Left colon (tissue), 2 donors: ENCODE data around the gene DLGAP1. TPM values are rescaled to one million over a fixed set of nuclear protein-coding genes. Genes with fewer than 3 reads are reported as not detected.
A peak's percentile ranks its signal among the peaks of the same experiment; 100 is the strongest.
"Not testable (repeated sequence)": the region's sequence is repeated elsewhere in the genome, so short reads cannot be mapped to it uniquely, and the experiment has no call there.

Experiments used
- ATAC-seq: fragments of 200-7000 bp; cut with Tn5 transposase; one replicate; pipeline ENCODE4 v1.9.1; 2020; ENCODE audit warnings: mild to moderate bottlenecking, moderate library complexity
- DNase-seq, 2 donors: peaks; one replicate each; pipeline ENCODE4 v3.0.0-alpha.2; 2020
- intact Hi-C, 2 donors: fragments of 100-400 bp; cut with DNase I in 1 of 2; cut with micrococcal nuclease in 1 of 2; formaldehyde crosslinking; loops; one replicate each; pipeline versions ENCODE4 v1.11.2 to v1.14.0; 2022; cut with DNase I, micrococcal nuclease
- total RNA-seq, 2 donors: library from RNA; stranded (reverse); fragmentation: NEBNext Ultra II Directional; extraction: Animal tissue kit (Norgen Biotek cat#: 25700); gene quantifications; one replicate each; pipeline ENCODE4 v1.2.1, GENCODE V29; 2021
- donor health status: DM: no; HTN: no; CAD: no.
- donor health status: DM: yes; HTN: yes; CAD: no.

The DLGAP1 gene
- total RNA-seq, 2 donors from 2014 or later: 0.95 to 2.2 TPM

DNA sequence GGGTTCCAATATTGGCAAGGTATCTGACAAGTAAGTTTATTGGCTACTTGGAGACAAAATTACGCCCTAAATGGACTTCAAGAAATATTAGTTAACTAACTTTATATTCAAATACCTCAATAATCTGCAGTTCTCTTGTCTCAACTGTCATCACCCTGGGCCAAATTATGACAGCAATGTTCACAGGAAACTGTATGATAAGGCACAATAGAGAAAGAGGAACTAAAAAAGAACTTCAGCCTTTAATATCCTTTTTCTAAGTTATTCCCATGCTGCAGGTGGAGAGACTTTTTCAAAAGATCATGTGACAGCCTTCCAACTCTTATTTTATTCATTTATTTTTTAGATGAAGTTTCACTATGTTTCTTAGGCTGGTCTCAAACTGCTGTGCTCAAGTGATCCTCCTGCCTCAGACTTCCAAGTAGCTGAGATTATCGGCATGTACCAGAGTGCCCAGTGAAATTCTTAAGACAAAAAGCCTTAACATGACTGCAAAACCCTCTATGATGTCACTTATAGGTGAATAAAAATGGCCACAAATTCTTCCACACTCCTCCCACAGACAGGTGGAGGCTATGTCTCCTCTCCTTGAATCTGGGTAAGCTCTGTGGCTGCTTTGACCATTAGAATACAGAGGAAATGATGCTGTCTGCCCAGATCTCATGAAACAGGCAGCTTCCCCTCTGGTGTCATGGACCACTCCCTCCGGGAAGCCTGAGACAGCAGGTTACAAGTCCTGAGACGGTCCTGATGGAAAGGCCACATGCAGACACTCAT lies 794.2 kb downstream of the DLGAP1 start:
- intact Hi-C loops: loop anchor here (10.0 kb wide), 2 partner anchors 206 to 376 kb away; partner anchors contain the start of gene TGIF1 (in 1 of the 2)
- no peak for ATAC-seq
- DNase-seq: peak in 1 of 2 donors; percentile 44

GRCh38 chr18:3658529-3658928 lies 796.6 kb downstream of the DLGAP1 start:
- DNase-seq (no peak), ATAC-seq (no peak)
- intact Hi-C loops: no loop called here

DNA sequence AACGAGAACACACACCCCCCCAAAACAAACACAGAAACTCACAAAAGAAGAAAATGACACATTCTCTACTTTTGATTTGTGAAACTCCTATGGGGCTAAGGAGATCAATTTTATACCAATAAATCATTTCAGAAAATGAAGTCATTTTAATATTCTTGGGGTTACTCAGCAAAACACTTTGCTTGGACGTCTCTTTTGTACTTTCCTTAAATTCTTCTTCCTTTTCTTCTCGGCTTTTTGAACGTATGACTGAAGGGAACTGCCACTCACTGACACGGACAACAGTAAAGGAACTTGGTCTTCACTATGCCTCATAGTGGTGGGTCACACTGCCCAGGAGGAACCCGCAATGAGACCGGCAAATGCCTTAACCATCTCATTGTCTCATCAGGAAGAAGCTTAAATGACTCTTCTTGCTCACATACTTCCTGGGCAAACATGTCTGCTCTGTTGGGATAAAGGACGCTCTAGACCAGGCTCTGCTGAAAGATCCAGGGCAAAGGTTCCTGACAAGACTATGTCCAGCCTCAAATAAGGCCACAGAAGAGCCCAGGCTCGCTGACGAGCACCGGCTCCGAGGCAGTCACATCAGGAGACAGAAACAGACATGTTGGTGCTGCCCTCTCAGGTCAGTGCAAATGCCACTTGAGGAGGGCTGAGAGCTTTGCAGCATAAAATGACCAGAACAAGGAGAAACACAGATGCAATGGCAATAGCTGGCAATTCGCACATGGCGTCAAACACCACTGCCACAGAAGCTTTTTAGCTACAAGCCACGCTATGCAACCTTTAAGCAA lies 799.7 kb downstream of the DLGAP1 start:
- peak in 1 of 2 donors; percentile 27 for DNase-seq
- intact Hi-C loops: no loop called here
- ATAC-seq: peak; percentile 46

DNA sequence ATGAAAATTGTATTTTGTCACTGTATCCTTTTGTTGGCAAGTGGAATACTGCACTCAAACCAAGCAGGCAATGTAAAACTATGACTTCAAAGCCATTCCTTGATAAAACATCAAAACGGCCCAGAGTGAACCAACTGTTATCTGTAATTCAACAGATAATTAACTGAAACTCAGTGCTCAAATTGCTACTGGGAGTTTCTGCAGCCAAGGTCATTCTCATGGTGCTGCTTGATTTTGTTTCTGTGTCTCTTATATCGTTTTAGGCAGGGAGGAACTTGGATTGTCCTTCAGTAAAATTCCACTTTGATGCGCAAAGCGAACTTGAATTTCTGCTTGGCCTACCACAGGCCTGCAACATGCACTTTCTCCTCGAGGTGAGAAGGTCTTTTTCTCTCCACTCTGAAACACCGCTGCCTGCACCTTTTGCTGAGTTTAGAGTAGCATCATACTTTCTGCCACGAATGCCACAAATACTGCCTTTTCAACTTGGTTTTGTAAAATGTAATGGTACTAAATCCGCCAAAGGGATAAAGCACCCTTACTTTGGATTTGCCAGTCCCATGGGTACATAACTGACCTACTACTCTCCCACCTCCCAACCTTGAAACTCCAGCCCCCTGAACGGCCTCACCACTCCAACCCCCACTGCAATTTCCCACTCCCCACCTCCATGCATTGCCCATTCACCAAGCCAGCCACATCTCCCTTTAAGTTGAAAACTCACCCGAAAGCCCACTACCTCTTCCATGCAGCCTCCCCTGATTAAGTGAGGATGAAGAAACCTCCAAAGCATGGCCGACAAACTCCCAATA lies 800.5 kb downstream of the DLGAP1 start:
- intact Hi-C loops: no loop called here
- ATAC-seq (no peak), DNase-seq (no peak)

DNA sequence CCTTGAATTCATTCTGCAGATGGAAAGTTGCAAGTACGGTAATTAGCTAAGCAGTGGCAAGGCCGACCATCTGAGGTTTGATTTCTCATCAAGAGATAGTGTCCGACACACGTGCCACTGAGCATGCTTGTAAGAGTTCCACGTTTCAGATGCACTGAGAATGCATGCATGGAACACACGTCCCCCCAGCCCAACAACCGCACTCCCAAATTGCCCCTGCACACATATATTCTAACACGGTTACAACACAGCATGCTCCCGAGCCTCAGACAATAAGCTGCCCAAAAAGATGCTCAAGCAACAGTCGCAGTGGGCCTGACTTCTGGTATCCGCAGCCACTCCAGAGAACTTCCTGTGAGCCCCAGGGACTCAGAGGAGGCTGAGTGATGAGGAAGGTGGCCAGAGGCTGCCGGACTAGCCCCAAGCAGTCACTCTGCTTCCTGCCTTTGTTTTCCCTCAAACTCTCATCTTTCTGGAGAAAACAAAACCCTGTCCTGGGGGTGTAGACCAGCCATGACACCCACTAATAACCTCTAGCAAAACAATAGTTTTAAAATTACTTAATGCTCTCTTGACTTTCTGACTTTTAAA lies 801.2 kb downstream of the DLGAP1 start:
- DNase-seq (no peak), ATAC-seq (no peak)
- intact Hi-C loops: no loop called here

DNA sequence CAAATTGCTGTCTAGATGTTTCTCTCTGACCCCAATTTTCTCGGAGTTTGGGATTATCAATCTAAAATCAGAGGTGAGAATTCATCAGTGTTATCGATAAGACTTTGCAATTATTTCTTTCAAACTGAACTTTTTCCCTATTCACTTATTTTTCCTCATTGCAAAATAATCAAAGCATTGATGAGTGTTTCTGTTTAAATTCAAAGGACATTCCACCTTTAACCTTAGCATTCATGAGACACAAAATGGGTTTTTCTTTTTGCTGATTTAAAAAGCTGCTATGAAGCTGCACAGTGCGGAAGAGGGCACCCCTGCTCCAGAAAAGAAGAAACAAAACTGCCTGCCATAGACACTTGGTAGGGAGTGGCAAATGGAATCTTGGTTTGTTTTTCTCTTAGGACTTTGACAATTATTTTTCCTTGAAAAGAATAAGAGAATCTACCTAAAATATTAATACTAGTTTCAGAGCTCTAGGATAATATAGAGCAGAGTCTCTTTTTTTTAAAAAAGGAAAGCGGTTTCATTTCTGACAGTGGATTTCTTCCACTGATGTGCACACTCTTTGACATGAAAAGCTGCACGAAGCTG lies 801.8 kb downstream of the DLGAP1 start:
- DNase-seq: no peak
- intact Hi-C loops: no loop called here
- ATAC-seq: no peak

- intact Hi-C loops: no loop called here
- DNase-seq: peak; percentile 33 to 60
- peak; percentile 84 for ATAC-seq
These were observed 802.5 kb downstream of the DLGAP1 start for GRCh38 chr18:3652380-3653262.

DNA sequence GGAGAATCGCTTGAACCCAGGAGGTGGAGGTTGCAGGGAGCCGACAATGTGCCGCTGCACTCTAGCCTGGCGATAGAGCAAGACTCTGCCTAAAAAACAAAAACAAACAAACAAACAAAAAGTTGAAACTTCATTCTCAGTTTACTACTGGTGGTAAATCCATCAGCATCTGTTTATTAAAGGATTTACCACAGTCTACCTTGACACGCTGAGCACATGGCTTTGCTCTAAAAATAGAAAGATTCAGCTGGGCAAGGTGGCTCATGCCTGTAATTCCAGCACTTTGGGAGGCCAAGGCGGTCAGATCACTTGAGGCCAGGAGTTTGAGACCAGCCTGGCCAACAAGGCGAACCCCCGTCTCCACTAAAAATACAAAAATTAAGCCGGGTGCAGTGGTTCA lies 803.8 kb downstream of the DLGAP1 start:
- intact Hi-C loops: no loop called here
- no peak for ATAC-seq
- DNase-seq: no peak

DNA sequence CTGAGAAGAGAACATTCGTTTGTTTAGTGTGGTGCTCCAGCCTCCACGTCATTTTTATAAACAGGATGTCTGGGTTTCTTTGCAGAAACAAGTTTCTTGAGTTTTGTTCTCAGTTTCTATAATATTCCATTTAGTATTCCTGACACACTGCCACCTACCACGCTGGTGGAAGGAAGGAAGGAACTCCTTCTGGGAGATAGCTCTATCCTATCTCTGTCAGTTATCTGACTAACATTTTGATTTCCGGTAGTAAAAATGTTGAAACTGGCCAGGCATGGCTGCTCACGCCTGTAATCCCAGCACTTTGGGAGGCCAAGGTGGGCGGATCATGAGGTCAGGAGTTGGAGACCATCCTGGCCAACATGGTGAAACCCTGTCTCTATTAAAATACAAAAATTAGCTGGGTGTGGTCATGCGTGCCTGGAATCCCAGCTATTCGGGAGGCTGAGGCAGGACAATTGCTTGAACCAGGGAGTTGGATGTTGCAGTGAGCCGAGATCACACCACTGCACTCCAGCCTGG lies 804.5 kb downstream of the DLGAP1 start:
- ATAC-seq, intact Hi-C loops, DNase-seq: not testable (repeated sequence)

DNA sequence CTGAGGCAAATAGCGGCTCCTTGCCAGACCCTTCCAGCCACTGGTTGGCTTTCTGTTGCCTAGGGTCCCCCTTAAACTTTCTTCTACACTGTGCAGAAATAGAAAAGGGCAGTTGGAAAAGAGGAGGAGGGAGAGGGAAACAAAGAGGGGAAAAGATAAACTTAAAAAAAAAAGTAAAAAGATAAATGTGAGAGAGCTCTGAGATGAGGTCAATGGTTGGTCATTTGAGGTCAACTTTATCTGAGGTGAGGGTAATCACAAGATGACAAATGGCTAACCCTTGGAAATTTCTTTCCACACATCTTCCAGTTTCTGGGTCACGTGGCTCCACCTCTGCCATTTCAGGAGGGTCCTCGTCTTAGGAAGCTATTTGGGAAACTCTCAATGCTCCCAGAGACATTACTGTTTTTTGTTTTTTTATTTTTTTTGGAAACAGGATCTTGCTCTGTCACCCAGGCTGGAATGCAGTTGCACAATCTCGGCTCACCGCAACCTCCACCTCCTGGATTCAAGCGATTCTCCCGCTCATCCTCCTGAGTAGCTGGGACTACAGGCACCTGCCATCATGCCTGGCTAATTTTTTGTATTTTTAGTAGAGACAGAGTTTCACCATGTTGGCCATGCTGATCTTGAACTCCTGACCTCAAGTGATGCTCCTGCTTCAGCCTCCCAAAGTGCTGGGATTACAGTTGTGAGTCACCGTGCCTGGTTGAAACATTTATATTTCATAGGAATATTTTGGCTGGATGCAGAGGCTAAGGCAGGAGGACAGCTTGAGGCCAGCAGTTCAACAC lies 805.3 kb downstream of the DLGAP1 start:
- intact Hi-C loops: no loop called here
- ATAC-seq (no peak), DNase-seq (no peak)

DNA sequence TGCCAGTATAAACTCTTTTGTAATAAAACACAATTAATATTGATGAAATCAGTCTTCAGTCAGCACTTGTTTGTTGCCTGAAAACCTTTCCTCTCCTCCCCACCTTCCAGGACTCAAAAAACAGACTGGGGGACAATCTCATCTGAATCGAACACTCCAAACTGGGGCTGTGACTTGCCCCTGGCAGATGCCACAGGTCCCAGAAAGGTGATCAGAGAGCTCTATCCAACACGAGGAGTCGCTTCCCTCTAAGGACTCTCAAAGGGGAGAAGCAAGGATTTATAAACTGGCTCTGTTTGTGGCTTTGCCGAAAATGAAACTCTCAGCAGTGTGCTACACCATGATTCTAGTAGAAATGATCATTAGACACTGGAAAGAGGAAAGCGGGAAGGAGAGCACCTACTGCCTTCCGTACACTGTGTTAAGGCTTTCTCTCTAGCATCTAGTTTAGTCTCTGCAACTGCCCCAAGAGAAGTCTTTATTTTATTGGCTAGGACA lies 805.9 kb downstream of the DLGAP1 start:
- no peak for DNase-seq
- intact Hi-C loops: no loop called here
- no peak for ATAC-seq

DNA sequence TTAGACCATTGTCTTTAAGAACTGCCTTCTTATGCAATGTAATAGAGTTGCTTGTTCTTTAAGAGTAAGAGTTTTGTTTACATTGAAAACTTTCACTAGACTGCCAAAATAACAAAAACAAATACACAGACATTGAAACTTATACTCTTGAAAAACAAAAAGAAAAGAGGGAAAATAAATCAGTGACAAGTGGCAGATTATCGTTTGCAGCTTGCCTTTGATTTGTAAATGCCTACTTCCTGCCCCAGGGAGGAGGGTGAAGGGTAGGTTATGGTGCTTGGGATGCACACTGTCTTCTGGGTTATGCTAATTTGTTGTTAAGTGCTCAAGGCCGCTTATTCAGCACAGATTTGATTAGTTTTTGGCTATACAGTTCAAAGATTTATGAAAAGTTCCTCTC lies 806.5 kb downstream of the DLGAP1 start:
- ATAC-seq: no peak
- DNase-seq: no peak
- intact Hi-C loops: no loop called here

DNA sequence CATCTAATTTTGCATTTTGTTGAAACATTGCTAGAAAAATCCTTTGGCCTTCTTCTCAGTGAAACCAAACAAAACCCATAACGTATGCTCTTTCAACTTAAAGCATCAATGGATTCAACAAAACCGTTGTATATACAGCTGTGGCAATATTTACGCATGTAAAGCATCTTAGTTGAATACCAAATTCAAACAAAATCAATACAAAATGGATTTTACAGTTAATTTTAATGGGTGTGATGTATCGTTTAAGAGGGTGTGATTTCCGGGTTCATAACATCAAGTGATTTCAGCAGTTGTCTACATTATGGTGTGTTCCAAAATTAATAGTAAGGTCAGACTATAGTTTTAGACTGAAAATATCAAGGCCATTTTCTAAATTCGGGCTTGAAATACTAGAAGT lies 806.9 kb downstream of the DLGAP1 start:
- intact Hi-C loops: no loop called here
- ATAC-seq (no peak), DNase-seq (no peak)

DNA sequence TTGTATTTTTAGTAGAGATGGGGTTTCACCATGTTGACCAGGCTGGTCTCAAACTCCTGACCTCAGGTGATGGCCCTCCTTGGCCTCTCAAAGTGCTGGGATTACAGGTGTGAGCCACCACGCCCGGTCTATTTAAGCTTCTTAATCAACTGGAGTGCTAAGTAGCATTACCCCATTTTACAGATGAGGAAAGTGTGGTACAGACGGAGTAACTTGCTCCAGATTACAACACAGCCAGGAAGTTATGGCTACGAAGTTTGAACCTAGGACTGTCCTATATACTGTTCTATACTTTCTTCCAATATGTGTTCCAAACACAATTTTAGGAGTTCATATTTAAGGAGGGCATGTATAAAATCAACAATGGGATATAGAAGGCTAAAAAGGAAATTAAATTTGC lies 807.5 kb downstream of the DLGAP1 start:
- intact Hi-C loops: no loop called here
- DNase-seq: no peak
- no peak for ATAC-seq

DNA sequence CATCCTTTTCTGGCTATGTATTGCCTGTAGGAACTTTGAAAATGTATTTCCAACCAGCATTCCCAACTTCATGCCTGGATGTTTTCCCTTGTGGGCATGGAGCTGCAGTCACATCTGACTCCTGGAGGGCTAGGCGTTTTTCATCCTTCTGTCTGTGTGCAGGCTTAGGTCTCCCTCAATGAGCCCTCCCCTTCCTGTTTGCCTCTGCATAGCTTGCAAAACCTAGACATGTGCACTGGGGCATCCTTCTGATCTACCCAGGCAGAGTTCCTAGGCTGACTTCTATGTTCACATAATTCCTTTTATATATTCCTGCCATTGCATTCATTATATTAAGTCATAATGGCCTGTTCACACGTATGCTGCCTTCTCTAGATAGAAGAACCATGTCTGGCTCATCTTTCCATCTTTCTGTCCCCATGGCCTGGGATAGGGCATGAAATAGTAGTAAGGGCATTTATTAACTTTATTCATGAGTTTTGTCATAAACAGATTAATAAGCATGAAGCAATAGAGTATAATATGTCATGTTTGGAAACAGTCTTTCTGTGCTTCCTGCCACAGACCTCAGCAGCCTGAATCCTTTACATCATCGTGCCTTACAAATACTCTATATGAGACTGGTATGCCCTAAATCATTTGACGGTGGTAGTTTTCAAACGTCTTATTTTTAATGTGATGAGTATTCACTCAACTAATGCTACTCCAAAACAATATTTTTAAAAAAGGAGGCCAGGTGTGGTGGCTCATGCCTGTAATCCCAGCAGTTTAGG lies 809.5 kb downstream of the DLGAP1 start:
- intact Hi-C loops: no loop called here
- ATAC-seq (no peak), DNase-seq (no peak)
